HepG2 (cell line): ENCODE results near the gene PANK4. TPM values are rescaled to one million over a fixed set of nuclear protein-coding genes. Genes with fewer than 3 reads are reported as not detected.

Source experiments
- GLI4 ChIP-seq: sonication (generic); formaldehyde crosslinking; IDR thresholded peaks from 2 replicates; pipeline ENCODE4 v1.5.1; 2020; ENCODE audit warnings: missing genetic modification reagents, mild to moderate bottlenecking, moderate library complexity, borderline replicate concordance
- HMGA1 ChIP-seq: sonication (generic); formaldehyde crosslinking; conservative IDR thresholded peaks from 2 replicates; pipeline ENCODE4 v1.4.0; 2020; ENCODE audit warnings: missing genetic modification reagents
- NR1H2 ChIP-seq: sonication (generic); formaldehyde crosslinking; IDR thresholded peaks from 2 replicates; pipeline ENCODE4 v1.8.1; 2022; ENCODE audit warnings: low read depth, missing genetic modification reagents, borderline replicate concordance
- RBFOX2 ChIP-seq: fragments of 200-400 bp; formaldehyde crosslinking; IDR thresholded peaks from 2 replicates; pipeline ENCODE4 v1.6.1; 2017; ENCODE audit warnings: low read depth, mild to moderate bottlenecking, low read length
- SNRNP70 ChIP-seq: fragments of 200-400 bp; formaldehyde crosslinking; IDR thresholded peaks from 2 replicates; pipeline ENCODE4 v1.6.1; 2017; ENCODE audit warnings: mild to moderate bottlenecking, low read depth, low read length, moderate library complexity
- TFDP2 ChIP-seq: sonication (generic); formaldehyde crosslinking; IDR thresholded peaks from 2 replicates; pipeline ENCODE4 v1.4.0; 2020; ENCODE audit warnings: missing genetic modification reagents
- ZEB1 ChIP-seq: IDR thresholded peaks from 2 replicates; pipeline ENCODE4 v1.6.1; 2012; ENCODE audit warnings: mild to moderate bottlenecking, low read depth, inconsistent platforms; ENCODE audit not compliant: insufficient replicate concordance
- ZFX ChIP-seq: sonication (generic); formaldehyde crosslinking; IDR thresholded peaks from 2 replicates; pipeline ENCODE4 v1.4.0; 2020; ENCODE audit warnings: mild to moderate bottlenecking, low read depth, missing genetic modification reagents, moderate library complexity
- ZNF263 ChIP-seq: sonication (generic); formaldehyde crosslinking; IDR thresholded peaks from 2 replicates; pipeline ENCODE4 v1.4.0; 2020; ENCODE audit warnings: missing genetic modification reagents
- ZNF274 ChIP-seq: sonication (generic); formaldehyde crosslinking; IDR thresholded peaks from 2 replicates; pipeline ENCODE4 v1.5.1; 2020; ENCODE audit warnings: mild to moderate bottlenecking, missing genetic modification reagents
- ZNF275 ChIP-seq: sonication (generic); formaldehyde crosslinking; IDR thresholded peaks from 2 replicates; pipeline ENCODE4 v1.8.0; 2022; ENCODE audit warnings: missing genetic modification reagents, mild to moderate bottlenecking, inconsistent platforms, borderline replicate concordance
- ZNF414 ChIP-seq: sonication (generic); formaldehyde crosslinking; IDR thresholded peaks from 2 replicates; pipeline ENCODE4 v1.5.0; 2020; ENCODE audit warnings: missing genetic modification reagents
- ZNF607 ChIP-seq: sonication (generic); formaldehyde crosslinking; IDR thresholded peaks from 2 replicates; pipeline ENCODE4 v1.5.1; 2020; ENCODE audit warnings: missing genetic modification reagents, mild to moderate bottlenecking, borderline replicate concordance
- ZNF75D ChIP-seq: sonication (generic); formaldehyde crosslinking; IDR thresholded peaks from 2 replicates; pipeline ENCODE4 v1.8.1; 2023; ENCODE audit warnings: missing genetic modification reagents, mild to moderate bottlenecking, borderline replicate concordance
- ZSCAN31 ChIP-seq: sonication (generic); formaldehyde crosslinking; IDR thresholded peaks from 2 replicates; pipeline ENCODE4 v1.5.0; 2020; ENCODE audit warnings: low read depth, mild to moderate bottlenecking, missing genetic modification reagents
- polyA plus RNA-seq, 8 experiments: library from polyadenylated mRNA; depleted of rRNA in 3 of 8; stranded (reverse) in 7 of 8; unstranded in 1 of 8; fragments of >200 nt; fragmentation: Illumina TruSeq in 4 of 8; extraction: Trizol in 4 of 8; gene quantifications; 2 replicates each; pipeline versions ENCODE4 v1.2.1 to v1.2.3, GENCODE V29; 2011 to 2016; ENCODE audit warnings: low read depth in 4 of 8, missing spikeins in 1 of 8, mixed read lengths in 1 of 8; ENCODE audit not compliant: insufficient read depth in 1 of 8
- total RNA-seq, 5 experiments: library from RNA; depleted of rRNA; stranded (reverse); fragments of >200 nt; fragmentation: Illumina TruSeq; extraction: Trizol; gene quantifications; 2 replicates each; pipeline ENCODE4 v1.2.3, GENCODE V29; 2016; ENCODE audit warnings: low read depth in 1 of 5

Gene PANK4
- total and polyA plus RNA-seq, 2 of the 13 experiments (the other 11 are each of a cell fraction or from before 2014, with no cell fraction given) = 17.4 to 19.3 TPM

GRCh38 chr1:2556277-2556677, 29.9 kb upstream of the PANK4 start, which contains the start of gene TNFRSF14 (continued):
- TF ChIP-seq ZNF75D (no peak), ZNF414 (CRISPR knock-in tag) (0 out of 2 replicates have a peak, but pooled peaks have one; percentile 4), ZFX (CRISPR knock-in tag) (peak; percentile 8; the same call in 1 of the 2 replicates), ZNF274 (CRISPR knock-in tag) (0 out of 2 replicates have a peak, but pooled peaks have one; percentile 30), ZEB1 (no peak), ZSCAN31 (CRISPR knock-in tag) (peak; percentile 27; the same call in 1 of the 2 replicates), RBFOX2 (peak; percentile 50; the same call in 1 of the 2 replicates), TFDP2 (0 out of 2 replicates have a peak, but pooled peaks have one; percentile 3), ZNF275 (CRISPR knock-in tag) (no peak), NR1H2 (CRISPR knock-in tag) (no peak), SNRNP70 (no peak), HMGA1 (CRISPR knock-in tag) (no peak), GLI4 (0 out of 2 replicates have a peak, but pooled peaks have one; percentile 14), ZNF607 (CRISPR knock-in tag) (no peak), ZNF263 (CRISPR knock-in tag) (no peak)
